GM12874 (cell line): ENCODE data around the gene DKK2.

ENCODE experiments used
- TF ChIP-seq, protein P1 (sequence below): IDR thresholded peaks from 2 replicates; pipeline ENCODE4 v1.5.1; 2011; ENCODE audit warnings: low read depth, mild to moderate bottlenecking, control low read depth, low read length, moderate library complexity; ENCODE audit not compliant: insufficient read depth

DKK2 gene

DNA sequence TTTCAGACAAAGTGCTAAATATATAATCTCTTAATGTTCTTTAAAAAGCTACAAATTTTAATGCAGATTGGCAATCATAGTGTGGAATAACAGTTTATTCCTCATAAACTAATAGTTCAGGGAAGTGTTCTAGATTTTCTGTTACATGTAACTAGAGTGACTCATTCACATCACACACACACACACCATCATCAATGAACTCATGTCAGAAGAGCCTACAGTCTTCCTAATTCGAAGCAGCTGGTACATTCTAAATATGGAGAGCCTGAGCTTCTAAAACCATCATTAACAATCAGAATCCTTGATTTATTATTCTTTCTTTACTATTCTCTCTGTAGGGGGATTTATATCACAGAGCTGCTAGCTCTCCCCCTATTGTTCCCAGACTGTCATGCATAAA, 49.6 kb downstream of the DKK2 start:
- TF ChIP-seq, protein P1, sequence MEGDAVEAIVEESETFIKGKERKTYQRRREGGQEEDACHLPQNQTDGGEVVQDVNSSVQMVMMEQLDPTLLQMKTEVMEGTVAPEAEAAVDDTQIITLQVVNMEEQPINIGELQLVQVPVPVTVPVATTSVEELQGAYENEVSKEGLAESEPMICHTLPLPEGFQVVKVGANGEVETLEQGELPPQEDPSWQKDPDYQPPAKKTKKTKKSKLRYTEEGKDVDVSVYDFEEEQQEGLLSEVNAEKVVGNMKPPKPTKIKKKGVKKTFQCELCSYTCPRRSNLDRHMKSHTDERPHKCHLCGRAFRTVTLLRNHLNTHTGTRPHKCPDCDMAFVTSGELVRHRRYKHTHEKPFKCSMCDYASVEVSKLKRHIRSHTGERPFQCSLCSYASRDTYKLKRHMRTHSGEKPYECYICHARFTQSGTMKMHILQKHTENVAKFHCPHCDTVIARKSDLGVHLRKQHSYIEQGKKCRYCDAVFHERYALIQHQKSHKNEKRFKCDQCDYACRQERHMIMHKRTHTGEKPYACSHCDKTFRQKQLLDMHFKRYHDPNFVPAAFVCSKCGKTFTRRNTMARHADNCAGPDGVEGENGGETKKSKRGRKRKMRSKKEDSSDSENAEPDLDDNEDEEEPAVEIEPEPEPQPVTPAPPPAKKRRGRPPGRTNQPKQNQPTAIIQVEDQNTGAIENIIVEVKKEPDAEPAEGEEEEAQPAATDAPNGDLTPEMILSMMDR = no peak

DNA sequence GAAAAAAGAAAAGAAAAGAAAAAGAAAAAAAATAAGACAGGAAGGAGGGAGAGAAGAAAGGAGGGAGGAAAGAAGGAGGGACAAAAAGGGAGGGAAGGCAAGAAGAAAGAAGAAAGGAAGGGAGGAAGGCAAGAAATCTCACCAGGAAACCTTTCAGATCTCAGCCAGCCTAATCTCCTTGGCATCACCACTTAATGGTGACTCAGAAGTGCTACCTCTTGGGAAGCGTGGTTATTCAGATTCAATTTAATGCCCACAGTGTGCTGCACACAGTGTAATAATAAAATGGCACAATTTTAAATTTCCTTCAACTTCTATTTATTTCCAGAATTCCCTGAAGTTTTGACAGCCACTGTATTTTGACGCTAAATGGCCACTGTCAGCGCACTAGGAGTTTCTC, 50.3 kb downstream of the DKK2 start:
- TF ChIP-seq, protein P1 = no peak

DNA sequence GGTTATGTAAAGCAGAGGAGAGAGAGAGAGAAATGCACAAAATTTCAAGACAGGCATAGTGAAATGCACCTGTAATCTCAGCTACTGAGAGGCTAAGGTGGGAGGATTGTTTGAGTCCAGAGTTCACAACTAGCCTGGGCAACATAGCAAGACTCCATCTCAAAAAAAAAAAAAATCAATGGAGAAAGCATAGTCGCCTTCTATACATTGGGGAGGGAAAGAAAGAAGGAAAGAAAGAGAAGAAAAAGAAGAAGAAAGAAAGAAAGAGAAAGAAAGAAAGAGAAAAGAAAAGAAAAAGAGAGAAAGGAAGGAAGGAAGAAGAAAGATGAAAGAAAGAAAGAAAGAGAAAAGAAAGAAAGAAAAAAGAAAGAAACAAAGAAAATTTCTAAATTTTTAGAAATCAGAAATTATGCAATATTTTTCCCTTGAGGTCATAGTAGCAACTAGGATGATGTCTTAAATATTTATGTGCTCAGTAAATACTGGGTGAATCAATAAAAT, 53.4 kb downstream of the DKK2 start:
- TF ChIP-seq, protein P1 = no peak

DNA sequence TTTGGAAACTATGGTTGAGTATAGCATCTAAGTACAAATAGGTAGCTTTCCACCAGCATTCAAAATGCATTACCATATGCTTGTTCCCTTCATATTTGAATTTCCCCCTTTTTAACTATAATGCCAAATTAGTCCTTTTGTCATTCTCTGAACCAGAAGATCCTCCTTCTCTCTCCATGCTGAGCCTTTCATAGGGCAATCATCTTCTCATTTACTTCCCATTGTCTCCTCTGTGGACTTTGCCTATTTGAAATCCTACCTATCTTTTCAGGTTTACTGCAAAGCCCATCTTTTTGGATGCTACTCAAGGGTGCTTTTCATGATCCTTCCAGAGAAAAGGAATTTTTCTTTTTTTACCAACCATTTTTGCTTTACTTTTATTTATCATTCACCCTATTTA, 54.7 kb downstream of the DKK2 start:
- TF ChIP-seq, protein P1 = no peak

DNA sequence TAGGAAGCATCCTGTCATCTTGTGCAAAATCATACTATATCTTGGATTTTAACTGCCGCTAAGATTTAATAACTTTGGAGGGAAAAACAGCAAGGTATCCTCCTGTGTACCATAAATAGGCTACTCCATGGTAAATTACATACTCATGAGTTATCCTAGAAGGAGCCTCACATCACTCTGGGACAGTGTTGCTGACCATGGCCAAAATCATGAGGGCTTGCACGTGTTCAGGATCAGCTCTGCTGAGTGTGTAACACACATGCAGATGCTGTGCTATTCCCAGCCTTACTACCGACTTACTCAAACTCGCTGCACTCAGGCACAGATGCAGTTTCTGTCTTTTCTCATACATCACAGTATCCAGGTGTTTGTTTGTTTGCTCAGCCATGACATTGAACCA, 56.6 kb downstream of the DKK2 start:
- TF ChIP-seq, protein P1 = no peak

DNA sequence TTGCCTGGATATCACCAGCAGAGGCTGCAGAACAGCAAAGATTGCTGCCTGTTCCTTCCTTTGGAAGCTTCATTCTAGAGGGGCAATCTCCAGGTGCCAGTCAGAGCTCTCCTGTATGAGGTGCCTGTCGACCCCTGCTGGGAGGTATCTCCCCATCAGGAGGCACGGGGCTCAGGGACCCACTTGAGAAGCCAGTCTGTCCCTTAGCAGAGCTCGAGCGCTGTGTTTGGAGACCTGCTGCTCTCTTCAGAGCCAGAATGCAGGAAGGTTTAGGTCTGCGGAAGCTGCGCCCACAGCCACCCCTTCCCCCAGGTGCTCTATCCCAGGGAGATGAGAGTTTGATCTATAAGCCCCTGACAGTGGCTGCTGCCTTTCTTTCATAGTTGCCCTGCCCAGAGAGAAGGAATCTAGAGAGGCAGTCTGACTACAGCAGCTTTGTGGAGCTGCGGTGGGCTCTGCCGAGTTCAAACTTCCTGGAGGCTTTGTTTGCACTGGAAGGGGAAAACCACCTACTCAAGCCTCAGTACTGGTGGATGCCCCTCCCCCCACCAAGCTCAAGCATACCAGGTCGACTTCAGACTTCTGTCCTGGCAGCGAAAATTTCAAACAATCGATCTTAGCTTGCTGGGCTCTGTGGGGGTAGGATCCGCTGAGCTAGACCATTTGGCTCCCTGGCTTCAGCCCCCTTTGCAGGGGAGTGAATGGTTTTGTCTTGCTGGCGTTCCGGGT, 57.9 kb downstream of the DKK2 start:
- TF ChIP-seq, protein P1 = no peak

DNA sequence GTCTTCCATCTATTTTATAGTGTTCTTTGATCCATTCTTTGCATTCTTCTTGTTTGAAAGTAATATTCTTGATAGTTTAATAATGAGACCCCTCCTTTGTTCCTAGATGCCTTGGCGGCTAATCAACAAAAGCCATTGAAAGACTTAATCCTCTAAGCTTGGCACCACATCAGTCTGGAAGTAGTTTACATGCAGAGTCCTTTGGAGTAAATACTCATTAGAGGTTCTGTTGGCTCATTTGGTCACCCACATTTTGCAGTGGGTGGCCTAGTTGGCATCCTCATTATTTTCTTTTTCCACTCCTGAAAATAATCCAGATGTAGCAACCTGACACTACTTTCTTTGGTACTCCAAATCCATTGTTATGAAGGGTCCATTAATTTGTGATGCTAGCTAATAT, 64.5 kb downstream of the DKK2 start:
- TF ChIP-seq, protein P1 = no peak
